Upper lobe of left lung (tissue), 4 donors: Measurements from ENCODE around the gene FOSL2.

Experiments used
- EP300 ChIP-seq, 4 donors: sonication (generic); formaldehyde crosslinking; IDR thresholded peaks; one replicate each; pipeline ENCODE4 v1.5.1; 2017; ENCODE audit warnings: antibody characterized with exemption in 4 of 4, control low read depth in 2 of 4
- POLR2AphosphoS5 ChIP-seq, 2 donors: sonication (generic); formaldehyde crosslinking; IDR thresholded peaks; one replicate each; pipeline ENCODE4 v1.5.1; 2017; ENCODE audit warnings: antibody characterized with exemption in 2 of 2
- TF ChIP-seq, protein P1 (sequence below), 6 experiments: fragments of 450-650 bp in 4 of 6; fragments of 200-600 bp in 2 of 6; sonication (generic) in 2 of 6; IDR thresholded peaks; one replicate each; pipeline ENCODE4 v1.5.1; 2016 to 2019; ENCODE audit warnings: antibody characterized with exemption in 6 of 6

DNA sequence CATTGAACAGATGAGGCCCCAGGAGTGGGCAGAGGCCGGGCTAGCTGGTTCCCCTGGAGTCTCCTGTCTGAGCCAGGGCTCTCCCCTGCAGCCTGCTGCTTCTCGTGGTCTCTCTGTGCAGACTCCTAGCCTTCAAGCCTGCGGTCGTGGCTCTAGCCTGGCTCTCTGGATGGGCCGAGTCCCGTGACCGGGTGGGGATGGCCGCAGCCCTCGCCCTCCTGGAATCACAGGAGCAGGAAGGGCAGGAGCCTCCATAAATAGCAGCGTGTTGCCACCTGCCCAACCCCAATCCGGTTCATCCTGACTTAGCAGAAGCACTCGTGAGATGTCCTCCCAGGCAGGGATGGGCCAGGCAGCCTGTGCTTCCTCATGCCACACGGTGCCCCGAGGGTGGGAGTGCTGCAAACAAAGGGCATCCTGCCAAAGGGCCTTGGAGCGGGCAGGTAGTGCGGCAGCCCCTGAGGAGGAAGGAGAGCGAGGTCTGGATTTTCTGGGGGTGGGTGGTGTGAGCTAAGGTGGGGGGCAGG, 43.9 kb downstream of the FOSL2 start:
- TF ChIP-seq, protein P1, sequence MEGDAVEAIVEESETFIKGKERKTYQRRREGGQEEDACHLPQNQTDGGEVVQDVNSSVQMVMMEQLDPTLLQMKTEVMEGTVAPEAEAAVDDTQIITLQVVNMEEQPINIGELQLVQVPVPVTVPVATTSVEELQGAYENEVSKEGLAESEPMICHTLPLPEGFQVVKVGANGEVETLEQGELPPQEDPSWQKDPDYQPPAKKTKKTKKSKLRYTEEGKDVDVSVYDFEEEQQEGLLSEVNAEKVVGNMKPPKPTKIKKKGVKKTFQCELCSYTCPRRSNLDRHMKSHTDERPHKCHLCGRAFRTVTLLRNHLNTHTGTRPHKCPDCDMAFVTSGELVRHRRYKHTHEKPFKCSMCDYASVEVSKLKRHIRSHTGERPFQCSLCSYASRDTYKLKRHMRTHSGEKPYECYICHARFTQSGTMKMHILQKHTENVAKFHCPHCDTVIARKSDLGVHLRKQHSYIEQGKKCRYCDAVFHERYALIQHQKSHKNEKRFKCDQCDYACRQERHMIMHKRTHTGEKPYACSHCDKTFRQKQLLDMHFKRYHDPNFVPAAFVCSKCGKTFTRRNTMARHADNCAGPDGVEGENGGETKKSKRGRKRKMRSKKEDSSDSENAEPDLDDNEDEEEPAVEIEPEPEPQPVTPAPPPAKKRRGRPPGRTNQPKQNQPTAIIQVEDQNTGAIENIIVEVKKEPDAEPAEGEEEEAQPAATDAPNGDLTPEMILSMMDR (IDR thresholded peaks at IDR 0.05): no peak
- no peak for TF ChIP-seq POLR2AphosphoS5 (IDR thresholded peaks at IDR 0.05)
- no peak for TF ChIP-seq EP300 (IDR thresholded peaks at IDR 0.05)
